GM12878 (cell line): ENCODE data around the gene HDHD3. TPM values are rescaled to one million over a fixed set of nuclear protein-coding genes. Genes with fewer than 3 reads are reported as not detected.

Experiments used
- ATAC-seq: fragments of 200-7000 bp; cut with Tn5 transposase; 3 replicates; pipeline ENCODE4 v1.9.1; 2020; ENCODE audit warnings: mild to moderate bottlenecking, moderate library complexity
- BruUV-seq: library from RNA; stranded (reverse); fragments of 400-500 nt; replicated peaks from 2 replicates; lab custom pipeline; 2021; lab: Mats Ljungman, UMichigan
- CTCF ChIA-PET: fragments of 300-600 bp; sonication (Branson Sonifier 250); formaldehyde crosslinking; extraction: SDS; loops from one replicate; lab custom pipeline; 2021; ENCODE audit warnings: inconsistent platforms; lab: Yijun Ruan, JAX
- POLR2A ChIA-PET: fragments of 350-600 bp; formaldehyde crosslinking; extraction: SDS; loops from one replicate; lab custom pipeline; 2021; ENCODE audit warnings: inconsistent platforms; lab: Charles Lee
- RAD21 ChIA-PET: fragments of 300-600 bp; sonication (Branson Sonifier 250); formaldehyde crosslinking; loops from one replicate; lab custom pipeline; 2023; ENCODE audit warnings: antibody characterized with exemption; ENCODE audit not compliant: unreplicated experiment; lab: Charles Lee
- SMC1A ChIA-PET: fragments of 300-600 bp; sonication (Branson Sonifier 250); formaldehyde crosslinking; loops from one replicate; lab custom pipeline; 2023; ENCODE audit not compliant: unreplicated experiment, uncharacterized antibody; lab: Charles Lee
- DNase-seq: peaks from one replicate; pipeline ENCODE4 v3.0.0-alpha.2; 2011; ENCODE audit warnings: low read depth, low spot score
- FAIRE-seq: peaks from 3 replicates; lab custom pipeline; 2011; peaks lifted over from hg19 to GRCh38; lab: Jason Lieb, UNC
- H2AFZ ChIP-seq: 2 replicates; pipeline ENCODE4 v1.6.0; 2011; ENCODE audit warnings: low read depth, low read length, control low read depth; ENCODE audit not compliant: control insufficient read depth
- H3K27ac ChIP-seq: 2 replicates; pipeline ENCODE4 v1.5.1; 2011; ENCODE audit warnings: control low read depth; ENCODE audit not compliant: control insufficient read depth, insufficient read depth
- H3K27me3 ChIP-seq, 2 experiments: replicated peaks in 1 of 2; 2 replicates each; pipeline versions ENCODE4 v1.6.0 to v1.6.1; 2011; ENCODE audit warnings: low read length in 1 of 2; ENCODE audit not compliant: control insufficient read depth in 2 of 2, insufficient read depth in 2 of 2
- H3K36me3 ChIP-seq, 2 experiments: 2 replicates each; pipeline ENCODE4 v1.5.1; 2011; ENCODE audit warnings: low read length in 1 of 2; ENCODE audit not compliant: control insufficient read depth in 2 of 2, insufficient read depth in 2 of 2
- H3K4me1 ChIP-seq: 2 replicates; pipeline ENCODE4 v1.6.1; 2011; ENCODE audit warnings: mild to moderate bottlenecking, low read length, moderate library complexity, mixed read lengths; ENCODE audit not compliant: control insufficient read depth, insufficient read depth
- H3K4me2 ChIP-seq: 2 replicates; pipeline ENCODE4 v1.6.0; 2011; ENCODE audit warnings: control low read depth; ENCODE audit not compliant: control insufficient read depth, insufficient read depth
- H3K4me3 ChIP-seq: fragments of 200-600 bp; sonication (generic); 2 replicates; pipeline ENCODE4 v1.5.1; 2016
- H3K79me2 ChIP-seq: 2 replicates; pipeline ENCODE4 v1.6.0; 2011; ENCODE audit warnings: low read length; ENCODE audit not compliant: control insufficient read depth, insufficient read depth
- H3K9ac ChIP-seq: 2 replicates; pipeline ENCODE4 v1.8.0; 2011; ENCODE audit warnings: low read length, control low read depth, mixed read lengths; ENCODE audit not compliant: control insufficient read depth, insufficient read depth
- H3K9me3 ChIP-seq: replicated peaks from 3 replicates; pipeline ENCODE4 v1.5.1; 2011; ENCODE audit warnings: mild to moderate bottlenecking, low read length; ENCODE audit not compliant: control insufficient read depth, insufficient read depth
- H4K20me1 ChIP-seq: 2 replicates; pipeline ENCODE4 v1.6.0; 2011; ENCODE audit not compliant: control insufficient read depth, insufficient read depth
- BMI1 ChIP-seq: fragments of 450-650 bp; IDR thresholded peaks from 2 replicates; pipeline ENCODE4 v1.6.1; 2016; ENCODE audit warnings: mild to moderate bottlenecking, moderate library complexity, borderline replicate concordance
- CBFB ChIP-seq: IDR thresholded peaks from 2 replicates; pipeline ENCODE4 v1.6.1; 2016; ENCODE audit warnings: antibody characterized with exemption, low read depth
- DPF2 ChIP-seq: fragments of 450-650 bp; IDR thresholded peaks from 2 replicates; pipeline ENCODE4 v1.6.1; 2017; ENCODE audit warnings: mild to moderate bottlenecking
- EZH2 ChIP-seq: IDR thresholded peaks from 2 replicates; pipeline ENCODE4 v1.6.1; 2012; ENCODE audit warnings: low read depth, mild to moderate bottlenecking, control low read depth, inconsistent platforms, low read length, borderline replicate concordance; ENCODE audit not compliant: control insufficient read depth
- ZBED1 ChIP-seq: IDR thresholded peaks from 2 replicates; pipeline ENCODE4 v1.6.1; 2016; ENCODE audit warnings: borderline replicate concordance
- WGBS: methylation state at CpG from one replicate; pipeline ENCODE4 v1.1.6; 2016; ENCODE audit warnings: low lambda C conversion rate; ENCODE audit not compliant: insufficient replicate concordance, insufficient coverage; ENCODE audit errors: missing lambda C conversion rate; 5-methylcytosine and 5-hydroxymethylcytosine counted together
- in situ Hi-C: fragments of 300-500 bp; cut with MboI; formaldehyde crosslinking; loops from 9 replicates; pipeline ENCODE4 v1.14.3; 2018; ENCODE audit warnings: mixed read lengths
- intact Hi-C: fragments of 100-400 bp; cut with micrococcal nuclease; formaldehyde crosslinking; loops from one replicate; pipeline ENCODE4 v1.14.2; 2022; ENCODE audit not compliant: unreplicated experiment
- polyA plus RNA-seq, 11 experiments: library from polyadenylated mRNA; depleted of rRNA in 4 of 11; unstranded in 6 of 11; stranded (reverse) in 5 of 11; fragments of >200 nt; fragmentation: Nextera tagmentation in 4 of 11; fragmentation: Illumina TruSeq in 1 of 11; extraction: Ambion mirVana in 4 of 11; extraction: Trizol in 1 of 11; gene quantifications; 1 replicate in 1 of 11; 2 replicates in 10 of 11; pipeline versions ENCODE4 v1.2.1 to v1.2.3, GENCODE V29; 2011 to 2016; ENCODE audit warnings: inconsistent platforms in 2 of 11, missing spikeins in 2 of 11, low read depth in 1 of 11
- total RNA-seq, 4 experiments: library from RNA; depleted of rRNA in 3 of 4; stranded (reverse); fragments of >200 nt in 3 of 4; fragmentation: Illumina TruSeq in 1 of 4; extraction: Trizol in 1 of 4; gene quantifications; 2 replicates each; pipeline versions ENCODE4 v1.2.1 to v1.2.3, GENCODE V29; 2013 to 2021
- TF ChIP-seq, protein P1 (sequence below): fragments of 450-650 bp; IDR thresholded peaks from 2 replicates; pipeline ENCODE4 v1.6.1; 2017; ENCODE audit warnings: borderline replicate concordance
- TF ChIP-seq, protein P2 (sequence below): IDR thresholded peaks from 2 replicates; pipeline ENCODE4 v1.6.1; 2012; ENCODE audit warnings: low read depth, low read length, improper control_type of control experiment
- TF ChIP-seq, protein P3 (sequence below): IDR thresholded peaks from 2 replicates; pipeline ENCODE4 v1.6.1; 2012; ENCODE audit warnings: low read length, inconsistent platforms
- TF ChIP-seq, protein P4 (sequence below): IDR thresholded peaks from 2 replicates; pipeline ENCODE4 v1.6.1; 2011; ENCODE audit warnings: low read depth, low read length, improper control_type of control experiment, borderline replicate concordance
- TF ChIP-seq, protein P5 (sequence below): fragments of 450-650 bp; IDR thresholded peaks from 2 replicates; pipeline ENCODE4 v1.6.1; 2016; ENCODE audit warnings: mild to moderate bottlenecking, moderate library complexity, borderline replicate concordance

Gene HDHD3
- total and polyA plus RNA-seq, 10 of the 15 experiments (the other 5 are each of a cell fraction or from before 2014, with no cell fraction given) = 1.3 to 29.4 (median 17.9) TPM

DNA sequence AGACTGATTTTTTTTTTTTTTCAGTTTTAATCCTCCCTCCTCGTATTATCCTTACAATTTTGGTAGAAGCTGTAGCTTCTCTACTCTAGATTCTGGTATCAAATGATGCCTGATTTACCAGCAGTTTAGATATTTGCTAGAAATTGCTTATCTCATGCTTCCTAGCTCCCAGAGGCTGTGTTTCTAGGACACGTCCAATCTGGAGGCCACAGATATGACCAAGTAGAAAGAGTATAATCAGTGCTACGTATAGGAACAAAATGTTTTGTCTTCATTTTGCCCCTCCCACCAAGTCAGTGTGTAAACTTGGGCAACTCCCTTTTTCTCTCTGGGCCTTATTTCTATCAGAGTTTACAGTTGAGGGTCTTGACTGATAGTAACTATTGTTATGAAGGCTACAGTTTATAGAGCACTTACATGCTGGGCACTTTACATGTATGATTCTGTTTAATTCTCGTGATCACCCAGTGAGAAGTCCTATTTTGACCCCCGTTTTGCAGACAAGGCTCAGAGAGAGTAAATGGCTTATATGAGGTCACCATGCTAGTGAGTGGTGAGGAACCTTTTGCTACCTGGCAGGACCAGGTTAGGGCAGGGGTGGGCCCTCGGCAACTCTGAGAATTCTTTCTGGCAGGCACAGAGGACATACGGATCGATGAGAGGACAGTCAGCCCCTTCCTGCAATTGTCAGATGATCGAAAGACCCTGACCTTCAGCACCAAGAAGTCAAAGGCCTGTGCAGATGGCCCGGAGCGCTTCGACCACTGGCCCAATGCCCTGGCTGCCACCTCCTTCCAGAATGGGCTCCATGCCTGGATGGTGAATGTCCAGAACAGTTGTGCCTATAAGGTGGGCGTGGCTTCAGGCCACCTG lies 7.6 kb downstream of the HDHD3 start:
- no TSS peak for BruUV-seq
- Histone ChIP-seq H3K79me2 (no peaks in the 10 kb centered on the region), H3K27ac (no peak overlapping the region), H3K4me2 (no peak overlapping the region), H3K27me3 (no peaks in the 10 kb centered on the region), H3K9ac (no peak overlapping the region), H3K4me1 (peaks cover 16% of the 10 kb centered on the region), H3K36me3 (peaks cover 3 to 5% of the 10 kb centered on the region in 2 experiments), H4K20me1 (no peaks in the 10 kb centered on the region), H2AFZ (no peak overlapping the region), H3K4me3 (no peak overlapping the region), H3K9me3 (no peaks in the 10 kb centered on the region)
- ATAC-seq (no peak), DNase-seq (no peak), FAIRE-seq (no peak)
- POLR2A ChIA-PET = interaction anchor here (1.0 kb wide), 1 partner anchor 36 kb away, joined by 3 read pairs; no protein-coding TSS in a partner anchor
- SMC1A ChIA-PET = no interaction called here
- in situ Hi-C loops (no loop called here), intact Hi-C loops (no loop called here)
- RAD21 ChIA-PET = no interaction called here
- 48% methylated on average over 13 of the region's 13 CpGs for WGBS
- CTCF ChIA-PET = interaction anchor here (0.6 kb wide), 1 partner anchor 75 kb away, joined by 4 read pairs; no protein-coding TSS in a partner anchor
- TF ChIP-seq, protein P1, sequence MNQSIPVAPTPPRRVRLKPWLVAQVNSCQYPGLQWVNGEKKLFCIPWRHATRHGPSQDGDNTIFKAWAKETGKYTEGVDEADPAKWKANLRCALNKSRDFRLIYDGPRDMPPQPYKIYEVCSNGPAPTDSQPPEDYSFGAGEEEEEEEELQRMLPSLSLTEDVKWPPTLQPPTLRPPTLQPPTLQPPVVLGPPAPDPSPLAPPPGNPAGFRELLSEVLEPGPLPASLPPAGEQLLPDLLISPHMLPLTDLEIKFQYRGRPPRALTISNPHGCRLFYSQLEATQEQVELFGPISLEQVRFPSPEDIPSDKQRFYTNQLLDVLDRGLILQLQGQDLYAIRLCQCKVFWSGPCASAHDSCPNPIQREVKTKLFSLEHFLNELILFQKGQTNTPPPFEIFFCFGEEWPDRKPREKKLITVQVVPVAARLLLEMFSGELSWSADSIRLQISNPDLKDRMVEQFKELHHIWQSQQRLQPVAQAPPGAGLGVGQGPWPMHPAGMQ = no peak
- TF ChIP-seq EZH2 (no peak), BMI1 (no peak), DPF2 (no peak), CBFB (no peak), ZBED1 (no peak)
- TF ChIP-seq, protein P2, sequence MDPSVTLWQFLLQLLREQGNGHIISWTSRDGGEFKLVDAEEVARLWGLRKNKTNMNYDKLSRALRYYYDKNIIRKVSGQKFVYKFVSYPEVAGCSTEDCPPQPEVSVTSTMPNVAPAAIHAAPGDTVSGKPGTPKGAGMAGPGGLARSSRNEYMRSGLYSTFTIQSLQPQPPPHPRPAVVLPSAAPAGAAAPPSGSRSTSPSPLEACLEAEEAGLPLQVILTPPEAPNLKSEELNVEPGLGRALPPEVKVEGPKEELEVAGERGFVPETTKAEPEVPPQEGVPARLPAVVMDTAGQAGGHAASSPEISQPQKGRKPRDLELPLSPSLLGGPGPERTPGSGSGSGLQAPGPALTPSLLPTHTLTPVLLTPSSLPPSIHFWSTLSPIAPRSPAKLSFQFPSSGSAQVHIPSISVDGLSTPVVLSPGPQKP = no peak
- TF ChIP-seq, protein P3, sequence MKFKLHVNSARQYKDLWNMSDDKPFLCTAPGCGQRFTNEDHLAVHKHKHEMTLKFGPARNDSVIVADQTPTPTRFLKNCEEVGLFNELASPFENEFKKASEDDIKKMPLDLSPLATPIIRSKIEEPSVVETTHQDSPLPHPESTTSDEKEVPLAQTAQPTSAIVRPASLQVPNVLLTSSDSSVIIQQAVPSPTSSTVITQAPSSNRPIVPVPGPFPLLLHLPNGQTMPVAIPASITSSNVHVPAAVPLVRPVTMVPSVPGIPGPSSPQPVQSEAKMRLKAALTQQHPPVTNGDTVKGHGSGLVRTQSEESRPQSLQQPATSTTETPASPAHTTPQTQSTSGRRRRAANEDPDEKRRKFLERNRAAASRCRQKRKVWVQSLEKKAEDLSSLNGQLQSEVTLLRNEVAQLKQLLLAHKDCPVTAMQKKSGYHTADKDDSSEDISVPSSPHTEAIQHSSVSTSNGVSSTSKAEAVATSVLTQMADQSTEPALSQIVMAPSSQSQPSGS = no peak
- TF ChIP-seq, protein P4, sequence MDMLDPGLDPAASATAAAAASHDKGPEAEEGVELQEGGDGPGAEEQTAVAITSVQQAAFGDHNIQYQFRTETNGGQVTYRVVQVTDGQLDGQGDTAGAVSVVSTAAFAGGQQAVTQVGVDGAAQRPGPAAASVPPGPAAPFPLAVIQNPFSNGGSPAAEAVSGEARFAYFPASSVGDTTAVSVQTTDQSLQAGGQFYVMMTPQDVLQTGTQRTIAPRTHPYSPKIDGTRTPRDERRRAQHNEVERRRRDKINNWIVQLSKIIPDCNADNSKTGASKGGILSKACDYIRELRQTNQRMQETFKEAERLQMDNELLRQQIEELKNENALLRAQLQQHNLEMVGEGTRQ = no peak
- TF ChIP-seq, protein P5, sequence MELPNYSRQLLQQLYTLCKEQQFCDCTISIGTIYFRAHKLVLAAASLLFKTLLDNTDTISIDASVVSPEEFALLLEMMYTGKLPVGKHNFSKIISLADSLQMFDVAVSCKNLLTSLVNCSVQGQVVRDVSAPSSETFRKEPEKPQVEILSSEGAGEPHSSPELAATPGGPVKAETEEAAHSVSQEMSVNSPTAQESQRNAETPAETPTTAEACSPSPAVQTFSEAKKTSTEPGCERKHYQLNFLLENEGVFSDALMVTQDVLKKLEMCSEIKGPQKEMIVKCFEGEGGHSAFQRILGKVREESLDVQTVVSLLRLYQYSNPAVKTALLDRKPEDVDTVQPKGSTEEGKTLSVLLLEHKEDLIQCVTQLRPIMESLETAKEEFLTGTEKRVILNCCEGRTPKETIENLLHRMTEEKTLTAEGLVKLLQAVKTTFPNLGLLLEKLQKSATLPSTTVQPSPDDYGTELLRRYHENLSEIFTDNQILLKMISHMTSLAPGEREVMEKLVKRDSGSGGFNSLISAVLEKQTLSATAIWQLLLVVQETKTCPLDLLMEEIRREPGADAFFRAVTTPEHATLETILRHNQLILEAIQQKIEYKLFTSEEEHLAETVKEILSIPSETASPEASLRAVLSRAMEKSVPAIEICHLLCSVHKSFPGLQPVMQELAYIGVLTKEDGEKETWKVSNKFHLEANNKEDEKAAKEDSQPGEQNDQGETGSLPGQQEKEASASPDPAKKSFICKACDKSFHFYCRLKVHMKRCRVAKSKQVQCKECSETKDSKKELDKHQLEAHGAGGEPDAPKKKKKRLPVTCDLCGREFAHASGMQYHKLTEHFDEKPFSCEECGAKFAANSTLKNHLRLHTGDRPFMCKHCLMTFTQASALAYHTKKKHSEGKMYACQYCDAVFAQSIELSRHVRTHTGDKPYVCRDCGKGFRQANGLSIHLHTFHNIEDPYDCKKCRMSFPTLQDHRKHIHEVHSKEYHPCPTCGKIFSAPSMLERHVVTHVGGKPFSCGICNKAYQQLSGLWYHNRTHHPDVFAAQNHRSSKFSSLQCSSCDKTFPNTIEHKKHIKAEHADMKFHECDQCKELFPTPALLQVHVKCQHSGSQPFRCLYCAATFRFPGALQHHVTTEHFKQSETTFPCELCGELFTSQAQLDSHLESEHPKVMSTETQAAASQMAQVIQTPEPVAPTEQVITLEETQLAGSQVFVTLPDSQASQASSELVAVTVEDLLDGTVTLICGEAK = no peak
